ENCODE measurements around the gene THOP1.

THOP1 gene

DNA sequence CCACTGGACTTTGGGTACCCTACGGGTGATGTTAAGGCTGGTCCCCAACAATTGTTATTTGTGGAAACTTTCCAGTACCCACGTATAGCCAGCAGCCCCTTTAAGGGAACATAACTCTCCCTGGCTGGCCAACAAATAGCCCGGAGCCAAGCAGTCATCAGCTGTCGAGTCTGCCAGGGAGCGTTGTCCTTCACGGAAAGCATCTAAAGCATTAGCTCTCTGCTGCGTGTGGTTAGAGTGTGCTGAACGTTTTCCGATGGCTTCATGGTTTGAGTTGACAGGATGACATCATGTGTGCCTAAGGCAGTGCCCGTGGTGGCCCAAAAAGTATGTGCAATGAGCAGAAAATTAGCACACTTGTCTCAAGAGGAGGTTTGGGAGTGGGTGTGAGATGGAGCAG lies 78.5 kb downstream of the THOP1 start:
- H3K36me3 ChIP-seq (ENCODE audit: control insufficient read depth, low read length): no peaks in the 10 kb centered on the region
- H3K4me2 ChIP-seq (ENCODE audit: low read length): no peak overlapping the region
- H3K4me3 ChIP-seq (ENCODE audit: low read length): no peak overlapping the region
- H3K27ac ChIP-seq (ENCODE audit: low read depth, low read length): no peak overlapping the region
- TF ChIP-seq EZH2phosphoT487 (IDR thresholded peaks at IDR 0.05; ENCODE audit: borderline replicate concordance, low read length): no peak
- H3K4me1 ChIP-seq (ENCODE audit: control insufficient read depth, low read length): no peaks in the 10 kb centered on the region
- H3K9me2 ChIP-seq (replicated peaks; ENCODE audit: control insufficient read depth, low read length): no peaks in the 10 kb centered on the region
- H3K27me3 ChIP-seq (ENCODE audit: control insufficient read depth, low read length): no peaks in the 10 kb centered on the region
- H3K9me3 ChIP-seq (ENCODE audit: control insufficient read depth, insufficient read depth, low read length): peaks cover 12% of the 10 kb centered on the region; the same call in 1 of the 2 replicates
- H3F3A ChIP-seq (ENCODE audit: control insufficient read depth, insufficient read depth): no peaks in the 10 kb centered on the region
- no peaks in the 10 kb centered on the region for H4K20me1 ChIP-seq (ENCODE audit: control insufficient read depth, insufficient read depth, low read depth, low read length)
- no peaks in the 10 kb centered on the region for H3K79me2 ChIP-seq (ENCODE audit: control insufficient read depth, low read length)
